Activated naive CD8-positive, alpha-beta T cell treated with anti-CD3 and anti-CD28 coated beads, Interleukin-2, amount 50 U/mL, for 24 hours (primary cell): ENCODE results near the gene KANSL1.
A peak's percentile ranks its signal among the peaks of the same experiment; 100 is the strongest.
"Not testable (repeated sequence)": the region's sequence is repeated elsewhere in the genome, so short reads cannot be mapped to it uniquely, and the experiment has no call there.

Experiments
- ATAC-seq: fragments of 150-1000 bp; cut with Tn5 transposase; one replicate; pipeline ENCODE4 v1.10.0; 2021
- DNase-seq: peaks from one replicate; pipeline ENCODE4 v3.0.0; 2021
- H3K27ac Mint-ChIP-seq: one replicate; pipeline ENCODE4 v1.8.0; 2021; ENCODE audit warnings: mild to moderate bottlenecking, mixed read lengths
- H3K27me3 Mint-ChIP-seq: one replicate; pipeline ENCODE4 v1.8.0; 2021; ENCODE audit warnings: mixed read lengths
- H3K36me3 Mint-ChIP-seq: one replicate; pipeline ENCODE4 v1.8.0; 2021; ENCODE audit warnings: low read depth, mixed read lengths
- H3K4me1 Mint-ChIP-seq: one replicate; pipeline ENCODE4 v1.8.0; 2021; ENCODE audit warnings: mixed read lengths
- H3K4me3 Mint-ChIP-seq: one replicate; pipeline ENCODE4 v1.8.0; 2021; ENCODE audit warnings: mild to moderate bottlenecking, moderate library complexity, mixed read lengths
- H3K9me3 Mint-ChIP-seq: one replicate; pipeline ENCODE4 v1.8.0; 2021; ENCODE audit warnings: mixed read lengths

KANSL1 gene

GRCh38 chr17:46087871-46088270 is 105.4 kb downstream of the KANSL1 start:
- Mint-ChIP-seq H3K27ac (peak overlapping the region; percentile 88), H3K4me1 (peaks cover 67% of the 10 kb centered on the region), H3K36me3 (peaks cover 43% of the 10 kb centered on the region)
- not testable (repeated sequence) for H3K4me3 Mint-ChIP-seq, DNase-seq, H3K9me3 Mint-ChIP-seq, H3K27me3 Mint-ChIP-seq, ATAC-seq

GRCh38 chr17:46086821-46087220 is 106.4 kb downstream of the KANSL1 start:
- DNase-seq (no peak), ATAC-seq (no peak)
- Mint-ChIP-seq H3K9me3 (no peaks in the 10 kb centered on the region), H3K4me3 (no peak overlapping the region), H3K4me1 (peaks cover 70% of the 10 kb centered on the region), H3K36me3 (peaks cover 36% of the 10 kb centered on the region), H3K27me3 (no peaks in the 10 kb centered on the region), H3K27ac (no peak overlapping the region)

DNA sequence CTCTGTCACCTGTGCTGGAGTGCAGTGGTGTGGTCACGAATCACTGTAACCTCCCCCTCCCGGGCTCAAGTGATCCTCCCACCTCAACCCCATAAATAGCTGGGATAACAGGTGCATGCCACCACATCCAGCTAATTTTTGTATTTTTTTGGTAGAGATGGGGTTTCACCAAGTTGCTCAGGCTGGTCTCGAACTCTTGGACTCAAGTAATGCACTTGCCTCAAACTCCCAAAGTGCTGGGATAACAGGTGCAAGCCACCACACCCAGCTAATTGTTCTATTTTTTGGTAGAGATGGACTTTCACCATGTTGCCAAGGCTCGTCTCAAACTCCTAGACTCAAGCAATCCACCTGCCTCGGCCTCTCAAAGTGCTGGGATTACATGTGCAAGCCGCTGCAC is 107.7 kb downstream of the KANSL1 start:
- DNase-seq: no peak
- Mint-ChIP-seq H3K36me3 (peaks cover 34% of the 10 kb centered on the region), H3K4me1 (peaks cover 74% of the 10 kb centered on the region), H3K27me3 (no peaks in the 10 kb centered on the region), H3K27ac (no peak overlapping the region), H3K4me3 (no peak overlapping the region), H3K9me3 (no peaks in the 10 kb centered on the region)
- ATAC-seq: no peak

GRCh38 chr17:46082257-46082656 is 111.0 kb downstream of the KANSL1 start:
- ATAC-seq (peak; percentile 28), DNase-seq (no peak)
- Mint-ChIP-seq H3K9me3 (no peaks in the 10 kb centered on the region), H3K4me3 (no peak overlapping the region), H3K27me3 (no peaks in the 10 kb centered on the region), H3K4me1 (peaks cover 57% of the 10 kb centered on the region), H3K36me3 (peaks cover 24% of the 10 kb centered on the region), H3K27ac (peak overlapping the region; percentile 26)

- DNase-seq (no peak), ATAC-seq (no peak)
- H3K36me3 Mint-ChIP-seq: peaks cover 27% of the 10 kb centered on the region
- H3K27me3 Mint-ChIP-seq: no peaks in the 10 kb centered on the region
- no peak overlapping the region for H3K4me3 Mint-ChIP-seq
- no peak overlapping the region for H3K27ac Mint-ChIP-seq
- H3K9me3 Mint-ChIP-seq: no peaks in the 10 kb centered on the region
- peaks cover 53% of the 10 kb centered on the region for H3K4me1 Mint-ChIP-seq
These were observed 112.3 kb downstream of the KANSL1 start for GRCh38 chr17:46081018-46081320.

- Mint-ChIP-seq H3K27ac (no peak overlapping the region), H3K36me3 (peaks cover 29% of the 10 kb centered on the region), H3K4me1 (peaks cover 54% of the 10 kb centered on the region), H3K9me3 (no peaks in the 10 kb centered on the region), H3K27me3 (no peaks in the 10 kb centered on the region), H3K4me3 (no peak overlapping the region)
- ATAC-seq (no peak), DNase-seq (no peak)
These were observed 112.9 kb downstream of the KANSL1 start for GRCh38 chr17:46080118-46081017.

DNA sequence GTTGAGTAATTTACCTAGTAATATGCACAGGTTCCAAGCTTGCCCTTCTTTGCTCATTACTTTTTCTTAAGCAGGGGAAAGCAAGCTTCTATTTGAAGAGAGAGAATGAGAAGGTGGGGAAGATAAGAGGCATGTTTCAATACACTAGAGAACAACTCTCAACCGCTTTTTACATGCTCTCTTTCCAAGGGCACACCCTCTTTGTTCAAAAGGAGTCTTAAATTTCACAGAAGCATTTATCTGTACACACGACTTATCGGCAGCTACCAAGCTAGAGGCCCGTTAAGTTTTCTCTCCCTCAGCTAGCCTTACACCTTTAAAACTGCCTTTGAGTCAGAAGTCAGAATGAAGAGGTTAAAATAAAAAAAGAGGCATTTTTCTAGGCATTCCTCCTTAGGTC is 114.6 kb downstream of the KANSL1 start:
- Mint-ChIP-seq H3K9me3 (no peaks in the 10 kb centered on the region), H3K4me1 (peaks cover 46% of the 10 kb centered on the region), H3K27ac (peak overlapping the region; percentile 52), H3K36me3 (peaks cover 28% of the 10 kb centered on the region), H3K27me3 (no peaks in the 10 kb centered on the region), H3K4me3 (no peak overlapping the region)
- ATAC-seq: no peak
- DNase-seq: no peak

- H3K4me1 Mint-ChIP-seq: peaks cover 27% of the 10 kb centered on the region
- H3K27me3 Mint-ChIP-seq: no peaks in the 10 kb centered on the region
- ATAC-seq (no peak), DNase-seq (no peak)
- H3K36me3 Mint-ChIP-seq: peaks cover 24% of the 10 kb centered on the region
- no peaks in the 10 kb centered on the region for H3K9me3 Mint-ChIP-seq
- H3K27ac Mint-ChIP-seq: peak overlapping the region; percentile 19
- H3K4me3 Mint-ChIP-seq: no peak overlapping the region
These were observed 118.7 kb downstream of the KANSL1 start for GRCh38 chr17:46074540-46074939.

DNA sequence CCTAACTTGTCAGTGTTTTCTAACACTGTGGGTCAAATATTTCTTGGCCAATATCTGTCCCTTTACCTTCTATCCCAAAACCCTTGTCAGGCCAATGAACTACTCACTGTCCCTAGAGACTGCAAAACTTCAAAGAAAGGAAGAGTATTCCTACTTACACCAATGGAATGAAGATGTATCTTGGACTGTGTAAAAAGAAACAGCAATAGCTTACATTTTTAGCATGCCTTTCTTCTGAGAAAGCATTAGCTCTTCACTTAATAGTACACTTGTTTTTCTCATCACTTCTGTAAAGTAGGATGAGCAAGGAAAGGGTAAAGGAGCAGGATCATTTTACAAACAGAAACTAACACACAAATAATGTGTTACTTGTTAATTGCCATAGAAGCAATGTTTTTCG is 120.2 kb downstream of the KANSL1 start:
- Mint-ChIP-seq H3K27ac (no peak overlapping the region), H3K4me1 (peaks cover 21% of the 10 kb centered on the region), H3K27me3 (no peaks in the 10 kb centered on the region), H3K36me3 (peaks cover 20% of the 10 kb centered on the region), H3K9me3 (no peaks in the 10 kb centered on the region), H3K4me3 (no peak overlapping the region)
- ATAC-seq (no peak), DNase-seq (no peak)

DNA sequence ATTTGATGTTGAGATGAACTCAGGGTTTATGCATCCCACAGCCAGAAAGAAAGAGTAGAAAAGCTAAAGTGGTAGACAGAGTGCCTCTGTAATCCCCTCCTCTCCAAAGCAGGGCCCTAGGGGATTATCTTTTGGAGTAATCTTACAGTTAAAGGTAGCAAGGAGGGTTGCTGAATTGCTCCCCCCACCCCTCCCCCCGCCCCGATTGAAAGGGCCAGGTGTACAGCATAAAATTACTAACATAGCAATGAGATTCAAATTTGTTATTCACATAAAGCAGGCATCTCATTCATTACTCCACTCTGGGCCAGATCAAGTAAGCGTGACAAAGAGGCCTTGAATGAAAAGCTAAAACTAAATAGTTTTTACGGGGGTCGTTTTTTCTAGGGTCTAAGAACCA is 121.4 kb downstream of the KANSL1 start:
- ATAC-seq: no peak
- no peak overlapping the region for H3K27ac Mint-ChIP-seq
- H3K36me3 Mint-ChIP-seq: peaks cover 24% of the 10 kb centered on the region
- no peaks in the 10 kb centered on the region for H3K27me3 Mint-ChIP-seq
- no peak overlapping the region for H3K4me3 Mint-ChIP-seq
- no peak for DNase-seq
- no peaks in the 10 kb centered on the region for H3K9me3 Mint-ChIP-seq
- peaks cover 22% of the 10 kb centered on the region for H3K4me1 Mint-ChIP-seq

DNA sequence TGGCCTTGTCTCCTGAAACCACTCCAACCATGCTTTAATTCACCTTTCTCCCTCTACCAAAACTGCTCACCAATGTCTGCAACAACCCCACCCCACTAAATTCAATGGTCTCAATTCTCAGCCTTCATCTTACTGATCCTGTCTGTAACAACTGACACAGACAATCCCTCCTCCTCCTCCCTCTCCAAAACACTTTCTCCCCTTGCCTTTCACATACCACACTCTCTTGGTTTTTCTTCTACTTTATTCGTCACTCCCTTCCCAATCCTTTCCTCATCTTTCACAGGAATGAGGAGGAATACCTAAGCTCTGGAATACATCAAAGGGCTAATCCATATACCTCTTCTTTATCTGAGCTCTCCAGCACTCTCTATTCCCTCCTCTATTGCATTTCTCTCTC is 128.8 kb downstream of the KANSL1 start:
- Mint-ChIP-seq H3K27ac (peak overlapping the region; percentile 12), H3K4me1 (peaks cover 14% of the 10 kb centered on the region), H3K4me3 (no peak overlapping the region), H3K9me3 (no peaks in the 10 kb centered on the region), H3K27me3 (no peaks in the 10 kb centered on the region), H3K36me3 (peaks cover 49% of the 10 kb centered on the region)
- ATAC-seq (no peak), DNase-seq (no peak)

DNA sequence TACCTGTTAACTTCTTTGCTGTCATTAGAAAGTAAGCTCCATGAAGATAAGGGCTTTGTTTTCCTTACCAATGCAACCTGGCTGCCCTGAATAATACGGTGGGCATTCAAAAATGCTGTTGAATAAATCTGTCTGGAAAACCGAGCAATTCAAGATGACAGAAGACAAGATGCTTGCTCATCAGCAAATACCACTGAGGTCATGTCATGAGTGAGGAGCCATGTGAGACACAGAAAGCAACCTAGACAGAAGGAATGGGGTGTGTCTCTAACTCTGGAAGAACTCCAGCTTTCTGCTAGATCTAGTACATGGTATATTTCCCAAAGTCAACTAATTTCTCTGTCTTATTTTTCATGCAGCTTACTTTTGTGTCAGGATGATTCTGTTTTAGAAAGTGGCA is 130.0 kb downstream of the KANSL1 start:
- H3K27me3 Mint-ChIP-seq: no peaks in the 10 kb centered on the region
- no peak for ATAC-seq

GRCh38 chr17:46061435-46061834 is 131.8 kb downstream of the KANSL1 start:
- no peak for ATAC-seq
- no peak for DNase-seq
- Mint-ChIP-seq H3K27ac (no peak overlapping the region), H3K27me3 (no peaks in the 10 kb centered on the region), H3K9me3 (no peaks in the 10 kb centered on the region), H3K4me1 (peaks cover 39% of the 10 kb centered on the region), H3K36me3 (peaks cover 55% of the 10 kb centered on the region), H3K4me3 (no peak overlapping the region)

More for the DNA sequence above, 130.0 kb downstream of the KANSL1 start:
- Mint-ChIP-seq H3K9me3 (no peaks in the 10 kb centered on the region), H3K4me1 (peaks cover 26% of the 10 kb centered on the region), H3K27ac (no peak overlapping the region), H3K36me3 (peaks cover 58% of the 10 kb centered on the region), H3K4me3 (no peak overlapping the region)
- DNase-seq: no peak

- peaks cover 41% of the 10 kb centered on the region for H3K4me1 Mint-ChIP-seq
- ATAC-seq: no peak
- H3K27ac Mint-ChIP-seq: no peak overlapping the region
These were observed 132.8 kb downstream of the KANSL1 start for GRCh38 chr17:46060461-46060860.

DNA sequence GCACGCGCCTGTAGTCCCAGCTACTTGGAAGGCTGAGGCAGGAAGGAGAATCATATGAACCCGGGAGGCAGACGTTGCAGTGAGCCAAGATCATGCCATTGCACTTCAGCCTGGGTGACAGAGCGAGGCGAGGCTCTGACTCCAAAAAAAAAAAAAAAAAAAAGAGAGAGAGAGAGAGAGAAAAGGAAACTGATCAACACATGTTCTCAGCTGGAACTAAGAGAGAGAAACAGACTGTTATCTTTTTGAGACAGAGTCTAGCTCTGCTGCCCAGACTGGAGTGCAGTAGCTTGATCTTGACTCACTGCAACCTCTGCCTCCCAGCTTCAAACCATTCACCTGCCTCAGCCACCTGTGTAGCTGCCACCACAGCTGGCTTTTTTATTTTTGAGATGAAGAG is 133.7 kb downstream of the KANSL1 start:
- Mint-ChIP-seq H3K27ac (peak overlapping the region; percentile 60), H3K36me3 (peaks cover 46% of the 10 kb centered on the region), H3K4me1 (peaks cover 45% of the 10 kb centered on the region), H3K4me3 (no peak overlapping the region), H3K27me3 (no peaks in the 10 kb centered on the region), H3K9me3 (no peaks in the 10 kb centered on the region)
- no peak for DNase-seq
- ATAC-seq: no peak

More at GRCh38 chr17:46060461-46060860, 132.8 kb downstream of the KANSL1 start:
- DNase-seq: no peak
- H3K9me3 Mint-ChIP-seq: no peaks in the 10 kb centered on the region
- H3K27me3 Mint-ChIP-seq: no peaks in the 10 kb centered on the region
- H3K36me3 Mint-ChIP-seq: peaks cover 47% of the 10 kb centered on the region
- H3K4me3 Mint-ChIP-seq: no peak overlapping the region
